ENCODE results near the gene TMPRSS11D. TPM values are rescaled to one million over a fixed set of nuclear protein-coding genes. Genes with fewer than 3 reads are reported as not detected.

Gene TMPRSS11D
- total RNA-seq = not detected

- Mint-ChIP-seq H3K36me3 (ENCODE audit: low read depth) (no peaks in the 10 kb centered on the region), H3K4me3 (no peak within 1 kb of the TSS), H3K27ac (no peak within 1 kb of the TSS), H3K9me3 (no peaks in the 10 kb centered on the region), H3K27me3 (peaks cover 6% of the 10 kb centered on the region), H3K4me1 (no peaks in the 10 kb centered on the region)
- no peak for ATAC-seq (replicated peaks)
Measured at GRCh38 chr4:67883902-67884301, at the start of gene TMPRSS11D. Gene TMPRSS11D (minus strand): TSS chr4:67884002. CDS start chr4:67883933, 69 bp downstream.

GRCh38 chr4:67933038-67933437, 49.2 kb upstream of the TMPRSS11D start:
- H3K4me1 Mint-ChIP-seq = no peaks in the 10 kb centered on the region
- ATAC-seq (replicated peaks) = no peak
- H3K4me3 Mint-ChIP-seq = no peak overlapping the region
- H3K9me3 Mint-ChIP-seq = no peaks in the 10 kb centered on the region
- H3K27me3 Mint-ChIP-seq = peaks cover 3% of the 10 kb centered on the region
- no peak overlapping the region for H3K27ac Mint-ChIP-seq
- no peaks in the 10 kb centered on the region for H3K36me3 Mint-ChIP-seq (ENCODE audit: low read depth)

- no peaks in the 10 kb centered on the region for H3K4me1 Mint-ChIP-seq
- ATAC-seq (replicated peaks) = no peak
- H3K27ac Mint-ChIP-seq = no peak overlapping the region
- no peaks in the 10 kb centered on the region for H3K9me3 Mint-ChIP-seq
- H3K36me3 Mint-ChIP-seq (ENCODE audit: low read depth) = no peaks in the 10 kb centered on the region
- H3K27me3 Mint-ChIP-seq = peaks cover 3% of the 10 kb centered on the region
- H3K4me3 Mint-ChIP-seq = no peak overlapping the region
Measured at GRCh38 chr4:67931256-67931655, 47.5 kb upstream of the TMPRSS11D start.

GRCh38 chr4:67929426-67929825, 45.6 kb upstream of the TMPRSS11D start:
- Mint-ChIP-seq H3K27ac (no peak overlapping the region), H3K9me3 (no peaks in the 10 kb centered on the region), H3K4me3 (no peak overlapping the region), H3K36me3 (ENCODE audit: low read depth) (no peaks in the 10 kb centered on the region), H3K27me3 (peaks cover 3% of the 10 kb centered on the region), H3K4me1 (no peaks in the 10 kb centered on the region)
- ATAC-seq (replicated peaks) = no peak

GRCh38 chr4:67928546-67928945, 44.7 kb upstream of the TMPRSS11D start:
- peaks cover 3% of the 10 kb centered on the region for H3K27me3 Mint-ChIP-seq
- H3K36me3 Mint-ChIP-seq (ENCODE audit: low read depth) = no peaks in the 10 kb centered on the region
- no peak overlapping the region for H3K4me3 Mint-ChIP-seq
- H3K4me1 Mint-ChIP-seq = no peaks in the 10 kb centered on the region
- no peaks in the 10 kb centered on the region for H3K9me3 Mint-ChIP-seq
- ATAC-seq (replicated peaks) = no peak
- H3K27ac Mint-ChIP-seq = no peak overlapping the region

GRCh38 chr4:67927251-67927650, 43.4 kb upstream of the TMPRSS11D start:
- ATAC-seq (replicated peaks) = no peak
- Mint-ChIP-seq H3K36me3 (ENCODE audit: low read depth) (no peaks in the 10 kb centered on the region), H3K27ac (no peak overlapping the region), H3K9me3 (no peaks in the 10 kb centered on the region), H3K4me3 (no peak overlapping the region), H3K4me1 (no peaks in the 10 kb centered on the region), H3K27me3 (peaks cover 3% of the 10 kb centered on the region)

- peaks cover 3% of the 10 kb centered on the region for H3K27me3 Mint-ChIP-seq
- no peak for ATAC-seq (replicated peaks)
- H3K4me1 Mint-ChIP-seq = no peaks in the 10 kb centered on the region
Measured at GRCh38 chr4:67926485-67926884, 42.7 kb upstream of the TMPRSS11D start.

GRCh38 chr4:67922697-67923096, 38.9 kb upstream of the TMPRSS11D start:
- ATAC-seq (replicated peaks) = no peak
- Mint-ChIP-seq H3K27ac (no peak overlapping the region), H3K9me3 (no peaks in the 10 kb centered on the region), H3K4me3 (no peak overlapping the region), H3K27me3 (peaks cover 5% of the 10 kb centered on the region), H3K36me3 (ENCODE audit: low read depth) (no peaks in the 10 kb centered on the region), H3K4me1 (no peaks in the 10 kb centered on the region)

More at GRCh38 chr4:67926485-67926884, 42.7 kb upstream of the TMPRSS11D start:
- H3K4me3 Mint-ChIP-seq = no peak overlapping the region
- H3K36me3 Mint-ChIP-seq (ENCODE audit: low read depth) = no peaks in the 10 kb centered on the region
- H3K9me3 Mint-ChIP-seq = no peaks in the 10 kb centered on the region
- no peak overlapping the region for H3K27ac Mint-ChIP-seq

- H3K4me1 Mint-ChIP-seq = no peaks in the 10 kb centered on the region
- no peak for ATAC-seq (replicated peaks)
- H3K36me3 Mint-ChIP-seq (ENCODE audit: low read depth) = no peaks in the 10 kb centered on the region
- H3K27ac Mint-ChIP-seq = no peak overlapping the region
- no peaks in the 10 kb centered on the region for H3K9me3 Mint-ChIP-seq
- H3K4me3 Mint-ChIP-seq = no peak overlapping the region
- H3K27me3 Mint-ChIP-seq = peaks cover 11% of the 10 kb centered on the region
Measured at GRCh38 chr4:67918428-67918827, 34.6 kb upstream of the TMPRSS11D start.

GRCh38 chr4:67915400-67915966, 31.7 kb upstream of the TMPRSS11D start:
- Mint-ChIP-seq H3K4me1 (no peaks in the 10 kb centered on the region), H3K4me3 (no peak overlapping the region), H3K27me3 (peaks cover 15% of the 10 kb centered on the region), H3K36me3 (ENCODE audit: low read depth) (no peaks in the 10 kb centered on the region), H3K9me3 (no peaks in the 10 kb centered on the region), H3K27ac (no peak overlapping the region)
- ATAC-seq (replicated peaks) = no peak

GRCh38 chr4:67912080-67912479, 28.3 kb upstream of the TMPRSS11D start:
- no peak overlapping the region for H3K4me3 Mint-ChIP-seq
- H3K36me3 Mint-ChIP-seq (ENCODE audit: low read depth) = no peaks in the 10 kb centered on the region

GRCh38 chr4:67911638-67912037, 27.8 kb upstream of the TMPRSS11D start:
- ATAC-seq (replicated peaks) = no peak
- no peaks in the 10 kb centered on the region for H3K4me1 Mint-ChIP-seq
- no peaks in the 10 kb centered on the region for H3K9me3 Mint-ChIP-seq
- no peak overlapping the region for H3K4me3 Mint-ChIP-seq
- peaks cover 10% of the 10 kb centered on the region for H3K27me3 Mint-ChIP-seq
- H3K27ac Mint-ChIP-seq = no peak overlapping the region
- H3K36me3 Mint-ChIP-seq (ENCODE audit: low read depth) = no peaks in the 10 kb centered on the region

More at GRCh38 chr4:67912080-67912479, 28.3 kb upstream of the TMPRSS11D start:
- H3K4me1 Mint-ChIP-seq = no peaks in the 10 kb centered on the region
- peaks cover 10% of the 10 kb centered on the region for H3K27me3 Mint-ChIP-seq
- no peak for ATAC-seq (replicated peaks)
- no peak overlapping the region for H3K27ac Mint-ChIP-seq
- H3K9me3 Mint-ChIP-seq = no peaks in the 10 kb centered on the region

- no peak overlapping the region for H3K4me3 Mint-ChIP-seq
- H3K9me3 Mint-ChIP-seq = peaks cover 2% of the 10 kb centered on the region
- H3K27ac Mint-ChIP-seq = no peak overlapping the region
- no peak for ATAC-seq (replicated peaks)
- H3K27me3 Mint-ChIP-seq = peaks cover 11% of the 10 kb centered on the region
- H3K36me3 Mint-ChIP-seq (ENCODE audit: low read depth) = no peaks in the 10 kb centered on the region
- H3K4me1 Mint-ChIP-seq = no peaks in the 10 kb centered on the region
Measured at GRCh38 chr4:67911141-67911540, 27.3 kb upstream of the TMPRSS11D start.

GRCh38 chr4:67910585-67910905, 26.7 kb upstream of the TMPRSS11D start:
- H3K4me1 Mint-ChIP-seq = no peaks in the 10 kb centered on the region
- ATAC-seq (replicated peaks) = no peak
- no peak overlapping the region for H3K4me3 Mint-ChIP-seq
- peaks cover 7% of the 10 kb centered on the region for H3K9me3 Mint-ChIP-seq
- peaks cover 14% of the 10 kb centered on the region for H3K27me3 Mint-ChIP-seq
- no peak overlapping the region for H3K27ac Mint-ChIP-seq
- no peaks in the 10 kb centered on the region for H3K36me3 Mint-ChIP-seq (ENCODE audit: low read depth)

GRCh38 chr4:67909905-67910584, 26.2 kb upstream of the TMPRSS11D start:
- H3K4me3 Mint-ChIP-seq = no peak overlapping the region
- H3K27ac Mint-ChIP-seq = no peak overlapping the region
- H3K27me3 Mint-ChIP-seq = peaks cover 16% of the 10 kb centered on the region
- H3K36me3 Mint-ChIP-seq (ENCODE audit: low read depth) = no peaks in the 10 kb centered on the region
- no peaks in the 10 kb centered on the region for H3K4me1 Mint-ChIP-seq
- peaks cover 7% of the 10 kb centered on the region for H3K9me3 Mint-ChIP-seq
- ATAC-seq (replicated peaks) = no peak

Measured in activated T-helper 17 cell treated with anti-CD3 and anti-CD28 coated beads, Interleukin-2, amount 50 U/mL, for 72 hours (primary cell).